Measurements from ENCODE around the gene RSPH9. TPM values are rescaled to one million over a fixed set of nuclear protein-coding genes. Genes with fewer than 3 reads are reported as not detected.

Gene RSPH9
- polyA plus RNA-seq, 1 experiment = 0.37 TPM

- CTCF ChIA-PET = interaction anchor here (4.5 to 8.9 kb wide), 2 partner anchors 98 to 408 kb away, joined by 28 to 90 read pairs; partner anchors contain the start of gene VEGFA
- TF ChIP-seq CTCF (IDR thresholded peaks at IDR 0.05; ENCODE audit: low read depth, low read length) = no peak
- Histone ChIP-seq H3K9me3 (ENCODE audit: control insufficient read depth, insufficient read depth, low read length) (no peaks in the 10 kb centered on the region), H3K27ac (ENCODE audit: low read depth, low read length) (no peak overlapping the region), H3K27me3 (ENCODE audit: control insufficient read depth, insufficient read depth, low read length) (peaks cover 3% of the 10 kb centered on the region), H3K4me3 (ENCODE audit: low read depth, low read length) (no peak overlapping the region)
- DNase-seq (ENCODE audit: low read depth, low spot score) = no peak
- POLR2A ChIA-PET = no interaction called here
These were observed 26.4 kb downstream of the RSPH9 start for GRCh38 chr6:43671011-43671800.

DNA sequence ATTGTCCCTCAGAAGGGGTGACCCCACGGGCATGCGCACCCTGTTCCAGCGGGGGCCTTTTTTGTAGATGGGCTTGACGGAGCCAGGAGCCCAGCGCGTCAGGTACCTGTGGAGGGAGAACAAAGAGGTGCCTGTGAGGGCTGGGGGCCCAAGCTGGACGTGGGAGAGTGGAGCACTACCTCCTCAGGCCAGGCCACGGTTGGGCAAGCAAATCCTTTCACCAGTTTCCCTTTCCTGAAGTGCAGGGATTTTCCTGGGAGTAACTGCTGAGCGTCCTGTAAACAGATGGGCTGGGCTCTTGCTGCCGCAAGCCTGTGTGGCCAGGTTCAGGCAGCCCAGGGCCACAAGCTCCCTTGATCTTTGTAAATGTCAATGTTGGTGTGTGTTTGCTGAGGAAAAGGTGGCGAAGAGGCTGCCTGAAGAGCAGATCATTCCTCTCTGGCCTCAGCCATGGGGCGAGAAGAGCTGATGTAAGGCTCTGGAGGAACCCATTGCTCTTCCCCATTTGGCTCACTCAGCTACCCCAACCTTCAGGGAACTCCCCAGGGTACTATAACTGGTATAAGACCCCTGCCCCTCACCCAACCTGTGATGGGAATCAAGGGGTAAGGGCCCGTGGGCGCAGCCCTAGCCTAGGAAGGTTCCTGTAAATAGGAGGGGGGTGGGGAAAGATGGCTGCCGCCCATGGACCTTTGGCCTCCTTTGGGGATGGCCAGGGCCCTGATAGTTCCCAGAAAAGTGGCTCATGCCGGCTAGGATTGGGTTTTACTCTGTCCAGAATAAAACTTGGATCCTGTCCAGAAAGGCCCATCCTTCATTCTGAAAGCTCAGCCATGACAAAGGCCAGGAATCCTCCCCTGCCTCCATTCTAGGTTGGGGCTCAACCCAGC, 27.2 kb downstream of the RSPH9 start:
- Histone ChIP-seq H3K27ac (ENCODE audit: low read depth, low read length) (no peak overlapping the region), H3K4me3 (ENCODE audit: low read depth, low read length) (no peak overlapping the region), H3K9me3 (ENCODE audit: control insufficient read depth, insufficient read depth, low read length) (no peaks in the 10 kb centered on the region), H3K27me3 (ENCODE audit: control insufficient read depth, insufficient read depth, low read length) (no peaks in the 10 kb centered on the region)
- no peak for TF ChIP-seq CTCF (IDR thresholded peaks at IDR 0.05; ENCODE audit: low read depth, low read length)
- no peak for DNase-seq (ENCODE audit: low read depth, low spot score)
- POLR2A ChIA-PET = no interaction called here
- CTCF ChIA-PET = interaction anchor here (1.1 to 4.5 kb wide), 3 partner anchors 98 to 407 kb away, joined by 3 to 28 read pairs (median 3); partner anchors contain the start of gene VEGFA

DNA sequence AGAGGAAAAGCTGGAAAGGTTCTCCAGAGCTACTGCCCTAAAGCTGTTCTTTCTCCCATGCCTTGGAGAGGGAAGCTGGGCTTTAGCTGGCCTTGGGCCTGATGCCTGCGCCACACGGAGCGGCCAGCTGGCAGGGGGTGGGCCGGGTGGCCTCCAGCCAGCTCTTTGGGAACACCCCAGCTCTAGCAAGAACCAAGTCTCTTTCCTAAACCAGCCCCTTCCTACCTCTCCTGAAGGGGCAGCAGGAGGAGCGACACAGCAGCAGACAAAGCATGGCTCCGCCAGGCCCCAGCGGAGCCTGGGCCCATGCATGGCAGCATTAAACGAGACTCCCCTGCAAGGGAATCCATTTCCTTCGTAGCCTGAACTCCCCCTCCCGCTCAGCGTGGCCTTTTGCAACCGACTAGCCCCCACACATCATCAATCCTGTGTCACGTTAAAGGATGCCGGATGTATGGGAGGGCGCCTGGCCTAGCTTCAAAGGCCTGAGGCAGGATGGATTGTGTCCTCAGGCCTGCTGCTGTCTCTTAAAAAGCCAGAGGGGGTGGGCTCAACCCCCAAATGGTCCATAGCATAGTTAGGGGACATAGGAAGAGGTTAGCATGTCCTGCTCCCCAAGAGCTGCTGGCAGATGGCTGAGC, 28.7 kb downstream of the RSPH9 start:
- ChIA-PET POLR2A (interaction anchor here (0.7 to 1.3 kb wide), 2 partner anchors 34 to 96 kb away, joined by 3 to 5 read pairs; partner anchors contain the start of gene VEGFA), CTCF (interaction anchor here (0.6 kb wide), 1 partner anchor 117 kb away, joined by 3 read pairs; no protein-coding TSS in a partner anchor)
- no peak for TF ChIP-seq CTCF (IDR thresholded peaks at IDR 0.05; ENCODE audit: low read depth, low read length)
- DNase-seq (ENCODE audit: low read depth, low spot score) = no peak
- H3K4me3 ChIP-seq (ENCODE audit: low read depth, low read length) = no peak overlapping the region
- no peak overlapping the region for H3K27ac ChIP-seq (ENCODE audit: low read depth, low read length)
- no peaks in the 10 kb centered on the region for H3K27me3 ChIP-seq (ENCODE audit: control insufficient read depth, insufficient read depth, low read length)
- no peaks in the 10 kb centered on the region for H3K9me3 ChIP-seq (ENCODE audit: control insufficient read depth, insufficient read depth, low read length)

DNA sequence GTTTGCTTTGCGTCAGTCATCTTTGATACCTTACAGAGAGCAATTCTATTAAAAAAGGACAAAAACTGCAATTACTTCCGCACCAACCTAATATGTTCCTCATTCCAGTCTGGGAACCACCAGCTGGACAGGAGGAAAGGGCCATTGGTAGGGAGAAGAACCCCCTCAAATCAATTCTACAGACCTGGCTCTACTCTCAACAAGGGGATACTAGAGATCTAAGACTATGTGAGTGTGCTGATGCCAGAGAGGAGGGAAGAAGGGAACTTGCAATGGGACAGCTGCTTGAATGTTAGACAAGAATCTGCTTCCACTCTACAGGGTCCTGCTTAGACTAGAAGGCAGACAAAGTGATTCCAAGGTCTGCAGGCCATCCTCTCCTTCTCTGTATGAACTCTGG, 29.5 kb downstream of the RSPH9 start:
- no peak for DNase-seq (ENCODE audit: low read depth, low spot score)
- Histone ChIP-seq H3K9me3 (ENCODE audit: control insufficient read depth, insufficient read depth, low read length) (no peaks in the 10 kb centered on the region), H3K27ac (ENCODE audit: low read depth, low read length) (no peak overlapping the region), H3K27me3 (ENCODE audit: control insufficient read depth, insufficient read depth, low read length) (no peaks in the 10 kb centered on the region), H3K4me3 (ENCODE audit: low read depth, low read length) (no peak overlapping the region)
- ChIA-PET POLR2A (interaction anchor here (0.6 kb wide), 1 partner anchor 11 kb away, joined by 3 read pairs; no protein-coding TSS in a partner anchor), CTCF (no interaction called here)
- TF ChIP-seq CTCF (IDR thresholded peaks at IDR 0.05; ENCODE audit: low read depth, low read length) = no peak

Measured in AG04450 (cell line).